GM21515 (cell line): ENCODE data around the gene TGM6.
A peak's percentile ranks its signal among the peaks of the same experiment; 100 is the strongest.

Source experiments
- ATAC-seq: cut with Tn5 transposase; IDR thresholded peaks from one replicate; pipeline ENCODE4 v1.9.1; 2021; ENCODE audit not compliant: unreplicated experiment

Gene TGM6

DNA sequence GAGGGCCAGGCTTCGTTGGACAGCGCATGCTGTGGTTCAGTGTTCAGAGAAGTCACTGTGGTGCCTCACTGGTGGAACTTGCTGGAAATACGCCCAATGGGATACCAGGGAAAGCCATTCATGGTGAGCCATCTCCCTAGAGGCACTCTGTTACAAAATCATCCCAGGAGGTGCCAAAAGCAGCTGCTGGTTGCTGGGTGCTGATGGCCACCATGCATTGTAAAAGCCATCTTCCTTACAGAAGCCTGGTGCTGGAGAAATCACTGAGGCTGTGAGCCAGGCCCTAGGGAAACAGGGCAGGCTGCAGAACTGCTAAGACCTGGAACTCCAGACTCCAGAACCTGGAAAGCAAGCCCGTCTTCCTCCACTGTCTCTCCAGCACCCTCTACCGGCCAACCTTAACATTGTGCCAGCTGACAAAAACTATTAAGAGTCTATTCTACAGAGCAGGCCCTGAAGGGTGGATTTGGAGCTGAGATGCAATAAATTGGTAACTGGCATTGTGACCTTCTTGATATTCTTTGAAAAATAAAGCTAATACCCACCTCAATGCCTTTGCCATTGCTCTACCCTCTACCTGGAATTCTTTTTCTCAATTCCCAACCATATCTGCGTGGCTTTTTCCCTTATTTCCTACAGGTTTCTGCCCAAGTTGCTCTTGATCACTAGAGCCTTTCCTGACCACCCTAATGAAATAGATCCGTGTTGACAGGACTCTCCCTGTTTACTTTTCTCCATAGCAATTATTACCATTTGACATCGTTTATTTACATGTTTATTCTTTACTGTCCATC lies 71.4 kb downstream of the TGM6 start:
- no peak for ATAC-seq

DNA sequence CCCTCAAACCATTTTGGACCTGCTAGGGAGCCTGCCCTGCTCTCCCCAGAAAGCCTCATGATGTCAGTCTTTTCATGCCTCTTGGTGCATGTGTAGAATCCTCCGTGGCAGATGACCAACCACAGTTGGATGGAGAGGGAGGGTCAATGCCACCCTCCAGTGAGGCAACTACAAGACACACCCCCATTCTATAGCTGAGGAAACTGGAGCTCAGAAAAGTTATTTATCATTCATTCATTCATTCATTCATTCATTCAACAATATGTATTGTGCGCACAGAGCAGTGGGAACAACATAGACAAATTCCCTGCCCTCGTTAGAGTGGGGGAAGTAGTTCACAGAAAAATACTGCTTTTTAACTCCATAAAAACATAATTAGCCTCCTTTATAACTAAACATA lies 73.1 kb downstream of the TGM6 start:
- no peak for ATAC-seq

- ATAC-seq = no peak
These were observed 75.2 kb downstream of the TGM6 start for GRCh38 chr20:2455771-2456497.

- no peak for ATAC-seq
These were observed 78.3 kb downstream of the TGM6 start for GRCh38 chr20:2458919-2459499.

DNA sequence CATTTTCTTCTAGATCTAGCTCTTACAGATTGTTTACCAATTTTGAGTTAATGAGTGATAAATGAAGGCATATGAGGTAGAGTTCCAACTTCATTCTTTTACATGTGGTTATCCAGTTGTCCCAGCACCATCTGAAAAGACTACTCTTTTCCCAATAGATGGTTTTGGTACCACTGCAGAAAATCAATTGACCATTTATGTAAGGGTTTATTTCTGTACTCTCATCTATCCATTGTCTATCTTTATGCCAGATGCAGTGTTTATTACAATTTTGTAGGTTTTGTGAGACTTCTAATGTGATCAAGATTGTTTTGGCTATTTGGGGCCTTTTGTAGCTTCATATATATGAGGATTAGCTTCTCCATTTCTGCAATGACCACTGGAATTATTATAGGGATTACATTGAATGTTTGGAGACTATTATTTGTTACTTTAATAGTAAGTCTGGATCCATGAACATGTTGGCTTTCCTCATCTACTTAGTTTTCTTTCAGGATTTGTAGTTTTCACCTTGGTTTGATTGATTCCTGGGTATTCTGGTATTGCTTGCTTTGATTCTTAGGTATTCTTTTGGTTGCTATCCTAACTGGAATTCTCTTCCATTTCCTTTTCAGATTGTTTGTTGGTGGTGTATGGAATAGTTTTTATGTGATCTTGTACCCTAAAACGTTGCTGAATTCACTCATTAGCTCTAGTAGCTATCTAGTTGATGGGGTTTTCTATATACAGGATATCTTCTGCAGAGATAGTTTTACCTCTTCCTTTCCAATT lies 79.5 kb downstream of the TGM6 start:
- ATAC-seq = no peak

- ATAC-seq = no peak
These were observed 80.2 kb downstream of the TGM6 start for GRCh38 chr20:2460752-2461424.

GRCh38 chr20:2462484-2462883 lies 81.8 kb downstream of the TGM6 start:
- ATAC-seq = no peak

DNA sequence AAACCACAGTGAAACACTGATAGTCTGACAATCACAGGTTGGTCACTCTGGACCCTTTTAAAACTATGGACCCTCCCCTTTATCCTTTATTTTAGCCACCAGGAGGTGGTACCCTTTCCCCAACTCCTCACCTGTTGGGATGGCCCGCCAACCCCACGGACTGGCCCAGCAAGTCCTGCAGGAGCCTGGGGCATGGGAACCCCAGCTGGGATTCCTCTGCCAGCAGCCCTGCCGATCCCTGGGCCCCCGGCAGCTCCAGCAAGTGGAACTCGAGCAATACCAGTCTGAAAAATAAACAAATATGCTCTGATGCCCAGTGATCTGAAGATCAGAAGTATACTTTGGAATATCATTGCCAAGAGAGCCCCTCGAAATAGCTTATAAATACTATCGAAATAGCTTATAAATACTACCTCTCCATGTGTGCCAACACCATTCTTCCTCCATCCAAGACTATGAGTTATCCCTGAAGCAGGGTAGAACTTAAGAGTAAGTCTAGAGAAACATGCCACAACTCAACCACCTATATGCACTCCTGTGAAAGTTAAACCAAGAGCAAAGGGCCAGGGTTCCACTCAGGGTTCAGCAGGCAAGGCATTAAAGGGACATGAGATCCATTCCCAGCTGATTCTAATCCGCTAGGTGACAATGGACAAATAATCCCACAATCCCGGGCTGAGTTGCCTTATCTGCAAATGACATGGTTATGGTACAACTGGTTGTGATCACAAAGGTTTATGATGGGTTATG lies 83.1 kb downstream of the TGM6 start:
- ATAC-seq = no peak

- ATAC-seq = no peak
These were observed 84.4 kb downstream of the TGM6 start for GRCh38 chr20:2465100-2465499.

DNA sequence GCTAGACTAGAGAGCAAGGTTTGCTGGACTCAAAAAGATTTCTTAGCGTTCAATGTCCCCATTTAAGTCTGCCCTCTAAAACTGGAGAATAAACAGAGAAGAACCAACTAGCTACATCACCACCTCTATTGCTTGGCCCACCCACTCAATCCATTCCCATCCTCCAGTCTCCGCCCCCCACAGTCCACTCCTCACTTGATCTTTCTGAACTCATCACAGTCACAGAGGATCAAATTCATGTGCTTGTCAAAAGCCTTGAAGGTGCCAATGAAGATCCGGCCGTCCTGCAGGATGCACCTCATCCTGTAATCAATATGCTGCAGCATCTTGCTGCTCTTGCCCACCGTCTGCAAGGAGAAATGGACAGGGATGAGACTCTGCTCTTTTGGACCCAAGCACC lies 86.7 kb downstream of the TGM6 start:
- no peak for ATAC-seq

- ATAC-seq = no peak
These were observed 88.1 kb downstream of the TGM6 start for GRCh38 chr20:2468581-2469407.

GRCh38 chr20:2469991-2470422 lies 89.3 kb downstream of the TGM6 start:
- ATAC-seq = peak; percentile 38

DNA sequence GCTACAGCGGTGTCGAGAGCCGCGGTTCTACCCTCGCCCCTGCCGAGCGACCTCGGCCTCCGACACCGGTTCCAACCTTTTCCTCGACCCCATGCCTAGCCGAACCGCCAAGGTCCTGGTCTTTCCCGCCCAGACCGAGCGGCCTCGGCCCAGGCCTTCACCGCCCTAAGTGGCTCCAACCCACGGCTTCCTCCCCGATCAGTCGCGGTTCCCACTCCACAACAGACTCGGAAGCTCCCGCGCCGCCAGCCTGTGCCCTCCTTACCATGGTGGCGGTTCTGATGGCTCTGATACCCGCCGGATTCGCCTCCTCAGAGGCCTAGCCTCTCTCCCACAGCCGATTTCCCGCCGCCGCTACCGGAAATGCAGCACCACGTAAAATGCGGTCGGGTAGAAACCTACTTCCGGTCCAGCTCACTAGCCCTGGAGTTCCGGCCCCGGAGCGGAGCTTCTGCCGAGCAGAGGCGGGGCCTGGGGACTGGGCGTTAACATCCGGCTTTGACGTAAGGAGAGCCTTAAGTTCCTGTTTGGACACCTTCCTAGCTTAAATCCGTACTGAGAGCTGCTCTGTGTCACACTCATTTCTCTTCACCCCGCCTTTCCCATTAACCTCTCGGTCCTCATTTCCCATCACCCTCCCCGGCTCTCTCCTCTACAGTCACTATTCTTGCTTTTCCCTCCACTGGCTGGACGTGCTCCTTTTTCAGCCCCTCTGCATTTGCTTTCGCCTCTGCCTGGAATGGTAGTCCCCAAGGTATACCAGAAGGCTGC lies 89.9 kb downstream of the TGM6 start, which contains the start of gene SNRPB:
Gene SNRPB (minus strand): TSS at position 367 of the 771 bp plus-strand sequence. CDS start 99 bp downstream, at position 268.
- peak; percentile 94 for ATAC-seq

DNA sequence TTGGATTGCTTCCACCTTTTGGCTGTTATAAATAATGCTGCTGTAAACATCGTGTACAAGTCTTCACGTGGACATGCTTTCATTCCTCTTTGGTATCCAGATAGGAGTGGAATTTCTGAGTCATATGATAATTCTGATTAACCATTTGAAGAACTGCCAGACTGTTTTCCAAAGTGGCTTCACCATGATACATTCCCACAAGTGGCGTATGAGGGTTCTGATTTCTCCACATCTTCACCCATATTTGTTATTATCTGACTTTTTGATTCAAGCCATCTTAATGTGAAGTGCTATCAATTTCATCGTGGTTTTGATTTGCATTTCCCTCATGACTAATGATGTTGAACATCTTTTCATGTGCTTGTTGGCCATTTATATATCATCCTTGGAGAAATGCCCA lies 92.8 kb downstream of the TGM6 start:
- ATAC-seq = no peak

GRCh38 chr20:2475850-2476741 lies 95.4 kb downstream of the TGM6 start:
- no peak for ATAC-seq

DNA sequence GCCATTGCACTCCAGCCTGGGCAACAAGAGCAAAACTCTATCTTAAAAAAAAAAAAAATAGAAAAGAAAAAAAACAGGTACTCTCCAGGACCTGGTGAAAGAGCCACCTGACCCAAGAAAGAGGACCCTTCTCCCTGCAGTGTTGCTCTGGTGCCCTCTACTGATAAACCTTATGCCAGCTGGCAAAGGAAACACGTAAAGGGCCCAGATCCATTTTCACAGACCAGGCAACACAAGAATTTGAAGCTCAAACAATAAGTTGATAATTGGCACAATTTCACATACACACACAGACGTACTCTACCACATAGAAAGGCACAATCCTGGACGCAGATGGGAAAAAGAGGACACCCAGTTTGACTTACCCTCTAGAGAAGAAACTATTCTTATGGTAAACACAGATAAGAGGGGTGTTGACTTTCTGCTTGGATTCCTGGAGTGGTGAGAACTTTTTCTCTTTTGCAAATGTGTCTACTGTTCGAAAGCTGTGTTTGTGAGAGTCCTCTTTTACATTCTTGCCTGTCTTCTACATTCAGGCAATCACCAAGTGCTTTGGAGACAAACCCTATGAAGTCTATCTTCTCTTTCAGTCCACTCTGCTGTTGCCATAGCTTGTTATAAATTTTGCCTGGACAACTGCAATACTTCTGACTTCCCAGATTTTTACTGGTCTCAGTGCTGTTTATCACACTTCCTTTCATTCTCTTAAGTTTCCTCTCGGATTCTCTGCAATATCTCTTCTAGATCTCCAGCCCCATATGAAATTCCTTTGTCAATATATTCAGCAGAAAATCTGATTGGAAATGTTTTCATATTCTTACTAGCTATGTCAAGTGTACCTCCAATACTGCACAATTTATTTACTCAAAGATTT lies 96.3 kb downstream of the TGM6 start:
- ATAC-seq = no peak
